BJ (cell line): ENCODE results near the gene MMRN2. TPM values are rescaled to one million over a fixed set of nuclear protein-coding genes. Genes with fewer than 3 reads are reported as not detected.
A peak's percentile ranks its signal among the peaks of the same experiment; 100 is the strongest.

ENCODE experiments used
- CTCF ChIA-PET: fragments of 350-600 bp; formaldehyde crosslinking; extraction: SDS; loops from one replicate; lab custom pipeline; 2021; ENCODE audit warnings: antibody characterized with exemption, inconsistent platforms; lab: Yijun Ruan, JAX
- POLR2A ChIA-PET: fragments of 300-600 bp; sonication (Branson Sonifier 250); formaldehyde crosslinking; extraction: SDS; loops from one replicate; lab custom pipeline; 2021; ENCODE audit warnings: antibody characterized with exemption; lab: Charles Lee
- DNase-seq: peaks from one replicate; pipeline ENCODE4 v3.0.0-alpha.2; 2011; ENCODE audit warnings: low read depth
- H3K27me3 ChIP-seq: 2 replicates; pipeline ENCODE4 v1.6.0; 2011; ENCODE audit warnings: low read length; ENCODE audit not compliant: control insufficient read depth, insufficient read depth
- H3K36me3 ChIP-seq: 2 replicates; pipeline ENCODE4 v1.5.1; 2011; ENCODE audit warnings: low read length; ENCODE audit not compliant: control insufficient read depth, insufficient read depth
- H3K4me3 ChIP-seq: 2 replicates; pipeline ENCODE4 v1.5.1; 2011; ENCODE audit warnings: low read depth, mild to moderate bottlenecking, control low read depth, low read length
- CTCF ChIP-seq: IDR thresholded peaks from 2 replicates; pipeline ENCODE4 v1.5.1; 2011; ENCODE audit warnings: low read depth, mild to moderate bottlenecking, control low read depth, inconsistent platforms, low read length, moderate library complexity; ENCODE audit not compliant: insufficient read depth
- polyA plus RNA-seq: library from polyadenylated mRNA; depleted of rRNA; stranded (reverse); fragments of >200 nt; gene quantifications from 2 replicates; pipeline ENCODE4 v1.2.3, GENCODE V29; 2011

MMRN2 gene
- polyA plus RNA-seq, 1 experiment, result 2.7 TPM

DNA sequence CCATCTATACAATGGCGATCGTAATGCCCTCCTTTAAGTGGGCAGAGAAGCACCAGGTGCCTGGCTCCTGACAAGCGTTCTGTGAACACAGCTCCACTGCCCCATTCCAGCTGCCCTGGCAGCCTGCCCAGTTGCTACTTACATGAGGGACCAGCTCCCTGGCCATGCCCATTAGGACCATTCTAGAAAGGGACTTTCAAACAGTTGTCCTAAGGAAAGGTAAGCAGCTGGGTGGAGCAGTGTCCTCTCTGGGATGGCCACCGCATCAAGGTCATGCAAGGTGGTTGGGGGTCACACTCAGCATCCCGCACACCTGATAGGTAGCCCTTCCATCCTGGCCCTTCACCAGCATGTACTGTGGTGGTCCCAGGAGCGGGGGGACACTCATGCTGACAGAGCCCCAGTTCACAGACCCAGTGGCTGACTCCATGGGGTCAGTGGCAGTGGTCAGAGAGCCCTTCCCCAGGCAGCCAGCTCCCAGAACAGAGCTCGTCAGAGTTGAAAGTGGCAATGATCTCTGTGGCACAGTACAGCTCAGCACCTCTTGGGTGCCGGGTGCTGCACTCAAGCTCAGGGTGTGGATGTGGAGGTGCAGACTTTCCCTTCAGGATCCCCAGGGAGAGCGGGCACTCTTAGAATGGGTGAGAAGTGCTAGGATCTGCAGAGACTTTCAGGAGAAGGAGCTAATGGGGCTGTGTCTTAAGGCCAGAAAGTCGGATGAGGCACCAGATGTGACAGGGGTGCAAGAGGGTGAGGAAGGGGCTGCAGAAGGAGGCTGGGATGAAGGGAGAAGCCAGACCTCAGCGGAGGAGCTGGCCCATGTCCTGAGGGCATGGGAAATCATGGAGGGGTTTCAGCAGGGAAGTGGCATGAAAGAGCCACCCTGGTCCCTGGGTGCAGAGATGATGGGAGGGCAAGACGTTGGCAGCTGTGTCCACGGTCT, 10.9 kb downstream of the MMRN2 start:
- Histone ChIP-seq H3K4me3 (no peak overlapping the region), H3K36me3 (no peaks in the 10 kb centered on the region), H3K27me3 (no peaks in the 10 kb centered on the region)
- no peak for TF ChIP-seq CTCF
- ChIA-PET POLR2A (no interaction called here), CTCF (interaction anchor here (0.9 to 15.4 kb wide), 3 partner anchors 14 to 282 kb away, joined by 3 to 346 read pairs (median 4); partner anchors contain the start of genes ADIRF, MMRN2 and SNCG)
- DNase-seq, result no peak

DNA sequence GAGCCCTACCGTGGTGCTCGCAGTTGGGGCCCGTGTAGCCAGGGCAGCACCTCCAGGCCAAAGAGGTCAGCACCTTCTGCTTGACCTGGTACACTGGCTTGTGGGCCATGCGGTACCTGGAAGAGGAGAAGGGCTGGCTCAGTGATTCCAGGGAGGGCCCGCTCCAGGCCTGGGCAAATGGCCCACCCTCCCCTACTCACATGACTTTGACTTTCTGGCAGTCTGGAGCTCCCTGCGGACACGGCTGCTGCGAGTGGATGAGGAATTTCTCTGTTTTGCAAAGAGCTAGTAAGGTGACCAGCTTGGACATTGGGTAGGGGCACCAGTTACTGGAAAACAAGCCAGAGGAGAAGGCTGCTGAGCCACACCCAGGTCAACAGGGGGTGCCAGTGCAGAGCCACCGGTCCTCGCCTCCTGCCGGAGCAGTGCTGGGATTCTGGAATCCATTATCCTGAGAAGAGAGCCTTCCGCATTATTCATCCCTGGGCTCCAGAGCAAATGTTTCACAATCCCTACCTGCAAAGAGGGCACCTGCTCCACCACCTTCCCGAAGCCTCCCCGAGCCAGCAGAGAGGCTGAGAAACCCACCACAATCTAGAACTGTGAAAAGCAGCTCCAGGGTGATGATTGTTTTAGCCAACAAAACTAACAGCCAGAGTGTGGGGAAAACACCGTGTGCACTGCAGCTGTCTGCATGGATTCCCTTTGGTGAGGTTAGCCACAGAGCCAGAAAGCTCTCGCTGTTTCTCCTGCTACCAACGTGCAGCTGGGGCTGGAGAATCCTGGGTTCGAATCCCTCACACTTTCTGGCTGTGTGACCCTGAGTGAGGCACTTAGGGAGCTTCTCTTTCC, 11.8 kb downstream of the MMRN2 start:
- H3K36me3 ChIP-seq, result no peaks in the 10 kb centered on the region
- DNase-seq, result no peak
- ChIA-PET CTCF (interaction anchor here (1.3 to 15.4 kb wide), 2 partner anchors 13 to 16 kb away, joined by 4 to 346 read pairs; partner anchors contain the start of genes ADIRF, MMRN2 and SNCG), POLR2A (no interaction called here)
- H3K4me3 ChIP-seq, result no peak overlapping the region
- peak; percentile 58 for TF ChIP-seq CTCF
- no peaks in the 10 kb centered on the region for H3K27me3 ChIP-seq

DNA sequence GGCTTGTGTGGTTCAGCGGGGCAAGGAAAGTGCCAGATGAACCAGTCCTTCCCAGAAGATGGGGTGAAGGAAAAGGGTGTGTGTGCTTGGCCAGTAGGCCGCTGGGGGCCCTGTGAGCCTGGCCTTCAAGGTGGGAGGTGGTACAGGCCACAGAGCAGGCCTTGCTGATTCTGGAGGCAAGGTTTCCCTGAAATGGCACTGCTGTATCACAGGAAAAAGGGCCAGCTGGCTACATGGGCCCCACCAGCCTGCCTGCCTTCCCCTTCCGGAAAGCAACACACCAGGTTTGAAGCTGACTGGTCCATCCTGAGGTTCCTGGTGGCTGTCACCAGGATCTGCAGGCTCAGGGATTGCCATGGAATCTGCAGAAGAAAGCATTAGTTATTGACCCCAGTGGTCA, 12.5 kb downstream of the MMRN2 start:
- ChIA-PET CTCF (interaction anchor here (1.3 to 15.4 kb wide), 2 partner anchors 12 to 17 kb away, joined by 4 to 346 read pairs; partner anchors contain the start of genes ADIRF, MMRN2 and SNCG), POLR2A (no interaction called here)
- TF ChIP-seq CTCF, result no peak
- DNase-seq, result no peak
- no peak overlapping the region for H3K4me3 ChIP-seq
- no peaks in the 10 kb centered on the region for H3K36me3 ChIP-seq
- H3K27me3 ChIP-seq, result no peaks in the 10 kb centered on the region

DNA sequence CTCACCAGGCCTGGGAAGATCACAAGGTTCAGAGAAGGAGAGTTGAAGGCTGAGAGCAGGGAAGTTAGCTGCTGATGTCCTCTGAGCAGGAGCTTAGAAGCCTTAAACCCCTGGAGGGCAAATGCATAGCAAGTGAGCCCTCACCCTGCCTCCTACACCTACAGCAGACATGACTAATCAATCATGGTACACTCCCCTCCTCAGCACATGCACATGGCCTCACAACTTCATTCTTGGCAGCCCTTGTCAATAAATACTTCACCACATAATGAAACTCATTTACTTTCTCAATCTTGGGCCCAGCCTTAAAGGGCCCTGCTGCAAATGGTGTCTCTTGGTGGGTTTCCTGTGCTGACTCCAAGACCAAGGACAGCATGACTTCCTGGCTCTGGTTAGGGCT, 12.9 kb downstream of the MMRN2 start:
- H3K27me3 ChIP-seq, result no peaks in the 10 kb centered on the region
- DNase-seq, result no peak
- CTCF ChIA-PET, result interaction anchor here (15.4 kb wide), 1 partner anchor 17 kb away, joined by 346 read pairs; the partner anchor contains the start of genes ADIRF, MMRN2 and SNCG
- POLR2A ChIA-PET, result no interaction called here
- no peak for TF ChIP-seq CTCF
- no peaks in the 10 kb centered on the region for H3K36me3 ChIP-seq
- no peak overlapping the region for H3K4me3 ChIP-seq
